Sigmoid colon (tissue), 7 donors: ENCODE data around the gene GALP. TPM values are rescaled to one million over a fixed set of nuclear protein-coding genes. Genes with fewer than 3 reads are reported as not detected.
"Not testable (repeated sequence)": the region's sequence is repeated elsewhere in the genome, so short reads cannot be mapped to it uniquely, and the experiment has no call there.

Experiments used
- DNase-seq: peaks from one replicate; pipeline ENCODE4 v3.0.0-alpha.2; 2019
- H3K27ac ChIP-seq, 4 donors: fragments of 200-600 bp; sonication (generic); one replicate each; pipeline ENCODE4 v1.5.1; 2016 to 2019; ENCODE audit warnings: mild to moderate bottlenecking in 1 of 4
- H3K27me3 ChIP-seq, 3 donors: fragments of 200-600 bp; sonication (generic); one replicate each; pipeline ENCODE4 v1.5.1; 2019; ENCODE audit warnings: mild to moderate bottlenecking in 1 of 3
- H3K36me3 ChIP-seq, 4 donors: fragments of 200-600 bp; sonication (generic); one replicate each; pipeline ENCODE4 v1.5.1; 2016 to 2019
- H3K4me1 ChIP-seq, 4 donors: fragments of 200-600 bp; sonication (generic); one replicate each; pipeline ENCODE4 v1.5.1; 2017 to 2019
- H3K4me3 ChIP-seq, 4 donors: fragments of 200-600 bp; sonication (generic); one replicate each; pipeline ENCODE4 v1.5.1; 2017 to 2019; ENCODE audit warnings: mild to moderate bottlenecking in 2 of 4, moderate library complexity in 1 of 4
- H3K9me3 ChIP-seq, 4 donors: fragments of 200-600 bp in 3 of 4; sonication (generic) in 3 of 4; one replicate each; pipeline versions ENCODE4 v1.5.1 to v1.6.1; 2013 to 2019
- CTCF ChIP-seq, 4 experiments: fragments of 450-650 bp in 3 of 4; fragments of 200-600 bp in 1 of 4; IDR thresholded peaks; one replicate each; pipeline ENCODE4 v1.5.1; 2016 to 2019; ENCODE audit warnings: antibody characterized with exemption in 4 of 4, mild to moderate bottlenecking in 3 of 4, moderate library complexity in 2 of 4
- EP300 ChIP-seq, 4 donors: sonication (generic); formaldehyde crosslinking; IDR thresholded peaks; one replicate each; pipeline ENCODE4 v1.6.1; 2017; ENCODE audit warnings: antibody characterized with exemption in 4 of 4
- POLR2A ChIP-seq, 2 donors: fragments of 450-650 bp; IDR thresholded peaks; one replicate each; pipeline ENCODE4 v1.6.1; 2016; ENCODE audit warnings: antibody characterized with exemption in 2 of 2, mild to moderate bottlenecking in 2 of 2, moderate library complexity in 2 of 2
- POLR2AphosphoS5 ChIP-seq, 4 donors: sonication (generic); formaldehyde crosslinking; IDR thresholded peaks; one replicate each; pipeline ENCODE4 v1.6.1; 2017; ENCODE audit warnings: antibody characterized with exemption in 4 of 4
- WGBS, 2 donors: extraction: QIAGEN DNeasy Blood & Tissue Kit; methylation state at CpG; one replicate each; pipeline ENCODE4 v1.1.7; 2013; 5-methylcytosine and 5-hydroxymethylcytosine counted together
- intact Hi-C: fragments of 100-400 bp; cut with DNase I; formaldehyde crosslinking; loops from one replicate; pipeline ENCODE4 v1.15.1; 2023
- polyA plus RNA-seq, 3 donors: library from polyadenylated mRNA; stranded (reverse); fragments of 200-250 nt; gene quantifications; one replicate each; pipeline ENCODE4 v1.2.3, GENCODE V29; 2013
- total RNA-seq, 4 donors: library from RNA; depleted of rRNA; stranded (reverse); fragments of >200 nt; gene quantifications; one replicate each; pipeline ENCODE4 v1.1.0, GENCODE V29; 2016
- donor health status: healthy with polysubstance abuse.
- donor health status: Bipolar disorder and iron deficiency.
- donor health status: healthy.

GALP gene
- total and polyA plus RNA-seq, 7 donors: not detected

GRCh38 chr19:56217039-56217949, 41.5 kb downstream of the GALP start:
- Histone ChIP-seq H3K36me3 (peaks cover 0 to 5% (median 0%) of the 10 kb centered on the region in 4 donors), H3K27me3 (peaks cover 0 to 21% (median 14%) of the 10 kb centered on the region in 3 donors), H3K4me1 (peaks cover 0 to 11% (median 7%) of the 10 kb centered on the region in 4 donors), H3K4me3 (peak overlapping the region in 3 of 4 donors; percentile 26 to 44 (median 41)), H3K27ac (no peak overlapping the region), H3K9me3 (no peaks in the 10 kb centered on the region)
- TF ChIP-seq EP300 (IDR thresholded peaks at IDR 0.05) (no peak), CTCF (IDR thresholded peaks at IDR 0.05) (no peak), POLR2A (IDR thresholded peaks at IDR 0.05) (no peak), POLR2AphosphoS5 (IDR thresholded peaks at IDR 0.05) (no peak)
- intact Hi-C loops: no loop called here
- no peak for DNase-seq
- WGBS, 2 donors: 10 to 62% methylated on average over 79 of the region's 79 CpGs

- H3K36me3 ChIP-seq: peaks cover 0 to 5% (median 0%) of the 10 kb centered on the region in 4 donors
- H3K4me3 ChIP-seq: no peak overlapping the region
- peaks cover 0 to 11% (median 7%) of the 10 kb centered on the region in 4 donors for H3K4me1 ChIP-seq
- TF ChIP-seq POLR2A (IDR thresholded peaks at IDR 0.05) (no peak), POLR2AphosphoS5 (IDR thresholded peaks at IDR 0.05) (no peak)
- no peak overlapping the region for H3K27ac ChIP-seq
- H3K27me3 ChIP-seq: peaks cover 0 to 18% (median 14%) of the 10 kb centered on the region in 3 donors
- intact Hi-C loops: no loop called here
- DNase-seq: no peak
- H3K9me3 ChIP-seq: no peaks in the 10 kb centered on the region
- WGBS, 2 donors: 93 to 95% methylated on average over 10 of the region's 10 CpGs
Measured at GRCh38 chr19:56218961-56219360, 43.2 kb downstream of the GALP start.

GRCh38 chr19:56221442-56221841, 45.6 kb downstream of the GALP start:
- WGBS, 2 donors: 54 to 66% methylated on average over 9 of the region's 9 CpGs
- H3K9me3 ChIP-seq, H3K36me3 ChIP-seq, DNase-seq, H3K4me3 ChIP-seq, intact Hi-C loops, H3K27ac ChIP-seq: not testable (repeated sequence)
- Histone ChIP-seq H3K4me1 (peaks cover 0 to 11% (median 7%) of the 10 kb centered on the region in 4 donors), H3K27me3 (peaks cover 0 to 14% (median 11%) of the 10 kb centered on the region in 3 donors)
- TF ChIP-seq CTCF (IDR thresholded peaks at IDR 0.05): peak in 1 of 4 experiments; percentile 11

GRCh38 chr19:56221851-56222250, 46.0 kb downstream of the GALP start:
- TF ChIP-seq CTCF (IDR thresholded peaks at IDR 0.05) (no peak), POLR2A (IDR thresholded peaks at IDR 0.05) (no peak), EP300 (IDR thresholded peaks at IDR 0.05) (no peak), POLR2AphosphoS5 (IDR thresholded peaks at IDR 0.05) (no peak)
- no peak overlapping the region for H3K27ac ChIP-seq
- peaks cover 0 to 11% (median 7%) of the 10 kb centered on the region in 4 donors for H3K4me1 ChIP-seq
- intact Hi-C loops: no loop called here
- H3K36me3 ChIP-seq: peaks cover 0 to 5% (median 0%) of the 10 kb centered on the region in 4 donors
- H3K9me3 ChIP-seq: no peaks in the 10 kb centered on the region
- WGBS, 2 donors: 94 to 96% methylated on average over 14 of the region's 14 CpGs
- H3K27me3 ChIP-seq: peaks cover 0 to 11% (median 11%) of the 10 kb centered on the region in 3 donors
- DNase-seq: no peak
- H3K4me3 ChIP-seq: no peak overlapping the region

- peaks cover 0 to 3% (median 1%) of the 10 kb centered on the region in 3 donors for H3K27me3 ChIP-seq
- WGBS, 2 donors: 85 to 87% methylated on average over 6 of the region's 6 CpGs
- H3K4me3 ChIP-seq: no peak overlapping the region
- peaks cover 0 to under 1% (median 0%) of the 10 kb centered on the region in 4 donors for H3K4me1 ChIP-seq
- no peak overlapping the region for H3K27ac ChIP-seq
- intact Hi-C loops: no loop called here
- no peaks in the 10 kb centered on the region for H3K9me3 ChIP-seq
- no peak for DNase-seq
- peaks cover 0 to 5% (median 0%) of the 10 kb centered on the region in 4 donors for H3K36me3 ChIP-seq
- TF ChIP-seq POLR2A (IDR thresholded peaks at IDR 0.05) (no peak), POLR2AphosphoS5 (IDR thresholded peaks at IDR 0.05) (no peak), EP300 (IDR thresholded peaks at IDR 0.05) (no peak), CTCF (IDR thresholded peaks at IDR 0.05) (no peak)
Measured at GRCh38 chr19:56222901-56223300, 47.1 kb downstream of the GALP start.
